Naive B cell (primary cell): ENCODE data around the gene IQCH. TPM values are rescaled to one million over a fixed set of nuclear protein-coding genes. Genes with fewer than 3 reads are reported as not detected.

Source experiments
- ATAC-seq, 2 donors: fragments of 150-1000 bp; cut with Tn5 transposase; 2 replicates each; pipeline ENCODE4 v1.10.0; 2021; ENCODE audit warnings: low read depth in 2 of 2, mild to moderate bottlenecking in 2 of 2, moderate library complexity in 2 of 2
- DNase-seq: peaks from one replicate; pipeline ENCODE4 v3.0.0; 2022
- H3K27ac Mint-ChIP-seq, 6 donors: one replicate each; pipeline ENCODE4 v1.8.0; 2020 to 2022; ENCODE audit warnings: mild to moderate bottlenecking in 6 of 6, mixed read lengths in 6 of 6, moderate library complexity in 5 of 6, inconsistent platforms in 2 of 6
- H3K27me3 Mint-ChIP-seq, 3 donors: one replicate each; pipeline ENCODE4 v1.8.0; 2021 to 2022; ENCODE audit warnings: mixed read lengths in 3 of 3, mild to moderate bottlenecking in 1 of 3
- H3K36me3 Mint-ChIP-seq, 2 donors: one replicate each; pipeline ENCODE4 v1.8.0; 2020 to 2022; ENCODE audit warnings: mixed read lengths in 2 of 2, inconsistent platforms in 1 of 2, mild to moderate bottlenecking in 1 of 2
- H3K4me1 Mint-ChIP-seq, 3 donors: one replicate each; pipeline ENCODE4 v1.8.0; 2020 to 2022; ENCODE audit warnings: mixed read lengths in 3 of 3, inconsistent platforms in 1 of 3, mild to moderate bottlenecking in 1 of 3, moderate library complexity in 1 of 3
- H3K4me3 Mint-ChIP-seq, 8 donors: one replicate each; pipeline ENCODE4 v1.8.0; 2020 to 2022; ENCODE audit warnings: mild to moderate bottlenecking in 8 of 8, mixed read lengths in 8 of 8, moderate library complexity in 8 of 8, inconsistent platforms in 2 of 8
- H3K9me3 Mint-ChIP-seq, 7 donors: one replicate each; pipeline ENCODE4 v1.8.0; 2020 to 2022; ENCODE audit warnings: mixed read lengths in 7 of 7, mild to moderate bottlenecking in 5 of 7, inconsistent platforms in 2 of 7, moderate library complexity in 1 of 7
- polyA plus RNA-seq, 6 donors: library from polyadenylated mRNA; unstranded; fragments of 300-500 nt; fragmentation: Illumina TruSeq; gene quantifications; one replicate each; pipeline ENCODE4 v1.2.3, GENCODE V29; 2021; ENCODE audit warnings: low read depth in 6 of 6

Gene IQCH
- polyA plus RNA-seq, 6 donors from 2014 or later = 0.23 to 0.30 TPM; not detected in 4

GRCh38 chr15:67505675-67506572 lies 251.3 kb downstream of the IQCH start:
- peak overlapping the region in 3 of 8 donors; percentile 2 to 48 (median 2) for H3K4me3 Mint-ChIP-seq
- no peak for DNase-seq
- H3K27ac Mint-ChIP-seq = peak overlapping the region in 4 of 6 donors; percentile 14 to 71 (median 32)
- peak; percentile 45 to 55 for ATAC-seq
- H3K9me3 Mint-ChIP-seq = no peaks in the 10 kb centered on the region
- H3K4me1 Mint-ChIP-seq = peaks cover 18 to 32% (median 23%) of the 10 kb centered on the region in 3 donors
- H3K27me3 Mint-ChIP-seq = no peaks in the 10 kb centered on the region
- peaks cover 0 to 4% of the 10 kb centered on the region in 2 donors for H3K36me3 Mint-ChIP-seq

GRCh38 chr15:67506775-67507747 lies 252.5 kb downstream of the IQCH start:
- ATAC-seq (peak; percentile 60 to 70), DNase-seq (no peak)
- Mint-ChIP-seq H3K27me3 (no peaks in the 10 kb centered on the region), H3K4me3 (peak overlapping the region in 3 of 8 donors; percentile 24 to 80 (median 66)), H3K36me3 (peaks cover 4 to 5% of the 10 kb centered on the region in 2 donors), H3K4me1 (peaks cover 18 to 28% (median 19%) of the 10 kb centered on the region in 3 donors), H3K9me3 (no peaks in the 10 kb centered on the region), H3K27ac (peak overlapping the region in 3 of 6 donors; percentile 20 to 82 (median 75))

GRCh38 chr15:67508407-67508806 lies 253.8 kb downstream of the IQCH start:
- Mint-ChIP-seq H3K4me1 (peaks cover 17 to 25% (median 18%) of the 10 kb centered on the region in 3 donors), H3K27me3 (no peaks in the 10 kb centered on the region)
- ATAC-seq = no peak

GRCh38 chr15:67509918-67510317 lies 255.3 kb downstream of the IQCH start:
- peaks cover 15 to 24% of the 10 kb centered on the region in 2 donors for H3K36me3 Mint-ChIP-seq
- ATAC-seq (no peak), DNase-seq (no peak)
- H3K27ac Mint-ChIP-seq = no peak overlapping the region
- no peaks in the 10 kb centered on the region for H3K27me3 Mint-ChIP-seq
- peaks cover 17 to 21% (median 18%) of the 10 kb centered on the region in 3 donors for H3K4me1 Mint-ChIP-seq
- H3K4me3 Mint-ChIP-seq = no peak overlapping the region
- H3K9me3 Mint-ChIP-seq = no peaks in the 10 kb centered on the region

More at GRCh38 chr15:67508407-67508806, 253.8 kb downstream of the IQCH start:
- Mint-ChIP-seq H3K4me3 (no peak overlapping the region), H3K9me3 (no peaks in the 10 kb centered on the region), H3K27ac (peak overlapping the region in 1 of 6 donors; percentile 37), H3K36me3 (peaks cover 11 to 15% of the 10 kb centered on the region in 2 donors)
- no peak for DNase-seq

- ATAC-seq (no peak), DNase-seq (no peak)
- no peaks in the 10 kb centered on the region for H3K27me3 Mint-ChIP-seq
- H3K4me1 Mint-ChIP-seq = peaks cover 14 to 20% (median 15%) of the 10 kb centered on the region in 3 donors
- H3K4me3 Mint-ChIP-seq = no peak overlapping the region
- H3K9me3 Mint-ChIP-seq = no peaks in the 10 kb centered on the region
- no peak overlapping the region for H3K27ac Mint-ChIP-seq
- H3K36me3 Mint-ChIP-seq = peaks cover 15 to 27% of the 10 kb centered on the region in 2 donors
These were observed 256.1 kb downstream of the IQCH start for GRCh38 chr15:67510597-67511190.

- Mint-ChIP-seq H3K36me3 (peaks cover 15 to 27% of the 10 kb centered on the region in 2 donors), H3K4me1 (peaks cover 5 to 11% (median 7%) of the 10 kb centered on the region in 3 donors), H3K27me3 (no peaks in the 10 kb centered on the region), H3K4me3 (no peak overlapping the region), H3K9me3 (no peaks in the 10 kb centered on the region), H3K27ac (no peak overlapping the region)
- DNase-seq (no peak), ATAC-seq (no peak)
These were observed 257.0 kb downstream of the IQCH start for GRCh38 chr15:67511606-67512005.

- Mint-ChIP-seq H3K9me3 (no peaks in the 10 kb centered on the region), H3K27me3 (no peaks in the 10 kb centered on the region), H3K27ac (no peak overlapping the region), H3K4me1 (peaks cover 0 to 7% (median 2%) of the 10 kb centered on the region in 3 donors), H3K36me3 (peaks cover 15 to 27% of the 10 kb centered on the region in 2 donors), H3K4me3 (no peak overlapping the region)
- no peak for DNase-seq
- no peak for ATAC-seq
These were observed 257.6 kb downstream of the IQCH start for GRCh38 chr15:67512140-67512539.

- no peak for DNase-seq
- Mint-ChIP-seq H3K4me1 (peaks cover 0 to 3% (median 0%) of the 10 kb centered on the region in 3 donors), H3K27me3 (no peaks in the 10 kb centered on the region), H3K36me3 (peaks cover 15 to 33% of the 10 kb centered on the region in 2 donors), H3K4me3 (no peak overlapping the region), H3K9me3 (no peaks in the 10 kb centered on the region), H3K27ac (no peak overlapping the region)
- no peak for ATAC-seq
These were observed 258.5 kb downstream of the IQCH start for GRCh38 chr15:67512933-67513714.

- H3K27ac Mint-ChIP-seq = peak overlapping the region in 1 of 6 donors; percentile 17
These were observed 260.5 kb downstream of the IQCH start for GRCh38 chr15:67515090-67515489.

GRCh38 chr15:67515557-67515956 lies 261.0 kb downstream of the IQCH start:
- Mint-ChIP-seq H3K4me1 (peaks cover 0 to 10% (median 4%) of the 10 kb centered on the region in 3 donors), H3K27ac (no peak overlapping the region), H3K9me3 (no peaks in the 10 kb centered on the region), H3K4me3 (no peak overlapping the region), H3K36me3 (peaks cover 15 to 29% of the 10 kb centered on the region in 2 donors), H3K27me3 (no peaks in the 10 kb centered on the region)
- no peak for ATAC-seq
- DNase-seq = no peak

More at GRCh38 chr15:67515090-67515489, 260.5 kb downstream of the IQCH start:
- Mint-ChIP-seq H3K36me3 (peaks cover 15 to 29% of the 10 kb centered on the region in 2 donors), H3K9me3 (no peaks in the 10 kb centered on the region), H3K4me1 (peaks cover 0 to 6% (median 0%) of the 10 kb centered on the region in 3 donors), H3K27me3 (no peaks in the 10 kb centered on the region), H3K4me3 (no peak overlapping the region)
- DNase-seq (no peak), ATAC-seq (no peak)

- Mint-ChIP-seq H3K27me3 (no peaks in the 10 kb centered on the region), H3K4me3 (peak overlapping the region; percentile 85 to 96 (median 94)), H3K36me3 (peaks cover 0 to 6% of the 10 kb centered on the region in 2 donors), H3K9me3 (no peaks in the 10 kb centered on the region), H3K27ac (peak overlapping the region; percentile 91 to 97 (median 95)), H3K4me1 (peaks cover 9 to 33% (median 22%) of the 10 kb centered on the region in 3 donors)
- DNase-seq = no peak
- peak; percentile 1 to 4 for ATAC-seq
These were observed 265.9 kb downstream of the IQCH start for GRCh38 chr15:67520321-67521028.
